Tibial nerve (tissue), 4 donors: Measurements from ENCODE around the gene PRDM1. TPM values are rescaled to one million over a fixed set of nuclear protein-coding genes. Genes with fewer than 3 reads are reported as not detected.
"Not testable (repeated sequence)": the region's sequence is repeated elsewhere in the genome, so short reads cannot be mapped to it uniquely, and the experiment has no call there.

ENCODE experiments used
- DNase-seq, 2 donors: peaks; one replicate each; pipeline ENCODE4 v3.0.0-alpha.2; 2019; ENCODE audit warnings: low spot score in 2 of 2
- H3K27ac ChIP-seq, 4 donors: fragments of 200-600 bp; sonication (generic) in 3 of 4; one replicate each; pipeline ENCODE4 v1.5.1; 2017 to 2019; ENCODE audit warnings: mild to moderate bottlenecking in 1 of 4
- H3K27me3 ChIP-seq, 2 donors: fragments of 200-600 bp; sonication (generic) in 1 of 2; one replicate each; pipeline versions ENCODE4 v1.5.1 to v1.6.0; 2017 to 2019
- H3K36me3 ChIP-seq, 3 donors: fragments of 200-600 bp; sonication (generic); one replicate each; pipeline ENCODE4 v1.5.1; 2018 to 2019
- H3K4me1 ChIP-seq, 4 donors: fragments of 200-600 bp; sonication (generic) in 3 of 4; one replicate each; pipeline ENCODE4 v1.5.1; 2017 to 2019
- H3K4me3 ChIP-seq, 4 donors: fragments of 200-600 bp; sonication (generic) in 3 of 4; one replicate each; pipeline ENCODE4 v1.5.1; 2017 to 2019; ENCODE audit warnings: mild to moderate bottlenecking in 1 of 4, moderate library complexity in 1 of 4
- H3K9me3 ChIP-seq, 4 donors: fragments of 200-600 bp; sonication (generic) in 3 of 4; one replicate each; pipeline ENCODE4 v1.5.1; 2017 to 2019
- EP300 ChIP-seq, 2 donors: sonication (generic); formaldehyde crosslinking; IDR thresholded peaks; one replicate each; pipeline ENCODE4 v1.6.1; 2017; ENCODE audit warnings: antibody characterized with exemption in 2 of 2, mild to moderate bottlenecking in 1 of 2
- POLR2A ChIP-seq, 2 donors: fragments of 450-650 bp; IDR thresholded peaks; one replicate each; pipeline ENCODE4 v1.6.1; 2017; ENCODE audit warnings: antibody characterized with exemption in 2 of 2, mild to moderate bottlenecking in 2 of 2, moderate library complexity in 2 of 2
- WGBS, 2 donors: methylation state at CpG; one replicate each; pipeline ENCODE4 v1.1.5; 2018; 5-methylcytosine and 5-hydroxymethylcytosine counted together
- total RNA-seq, 4 donors: library from RNA; depleted of rRNA; stranded (reverse); fragments of >200 nt; gene quantifications; one replicate each; pipeline ENCODE4 v1.1.0, GENCODE V29; 2016
- TF ChIP-seq, protein P1 (sequence below), 5 experiments: fragments of 200-600 bp in 3 of 5; fragments of 450-650 bp in 2 of 5; sonication (generic) in 3 of 5; IDR thresholded peaks; one replicate each; pipeline ENCODE4 v1.5.1; 2016 to 2019; ENCODE audit warnings: antibody characterized with exemption in 5 of 5, mild to moderate bottlenecking in 3 of 5, moderate library complexity in 2 of 5

The PRDM1 gene
- total RNA-seq, 4 donors from 2014 or later = 2.1 to 17.3 (median 5.6) TPM

DNA sequence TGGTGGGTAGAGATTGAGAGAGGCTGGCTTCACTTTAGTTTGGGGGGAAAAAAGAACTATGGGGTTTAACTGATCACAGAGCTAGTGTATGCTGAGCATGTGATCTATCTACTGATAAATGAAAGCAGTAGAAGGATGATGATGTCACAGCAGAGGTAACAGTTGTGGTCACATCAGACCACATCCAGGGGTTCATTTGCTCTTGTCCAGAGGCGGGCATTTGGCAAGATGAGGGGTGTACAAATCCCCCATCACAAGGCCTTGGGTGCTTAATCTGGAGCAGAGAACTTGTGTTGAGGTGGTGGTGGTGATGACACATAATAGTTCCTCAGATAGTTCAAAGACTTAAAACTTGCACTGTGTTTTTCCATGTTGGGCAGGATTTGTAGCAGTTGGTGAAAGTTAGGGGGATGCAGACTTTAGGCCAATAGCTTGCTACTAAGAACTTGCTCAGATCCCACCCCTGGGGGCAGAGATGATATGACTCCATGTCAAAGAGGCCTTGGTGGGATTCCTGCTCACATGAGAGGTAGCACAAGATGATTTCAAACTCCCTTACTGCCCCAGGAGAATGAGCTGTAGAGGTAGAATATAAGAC, 63.4 kb downstream of the PRDM1 start:
- TF ChIP-seq, protein P1, sequence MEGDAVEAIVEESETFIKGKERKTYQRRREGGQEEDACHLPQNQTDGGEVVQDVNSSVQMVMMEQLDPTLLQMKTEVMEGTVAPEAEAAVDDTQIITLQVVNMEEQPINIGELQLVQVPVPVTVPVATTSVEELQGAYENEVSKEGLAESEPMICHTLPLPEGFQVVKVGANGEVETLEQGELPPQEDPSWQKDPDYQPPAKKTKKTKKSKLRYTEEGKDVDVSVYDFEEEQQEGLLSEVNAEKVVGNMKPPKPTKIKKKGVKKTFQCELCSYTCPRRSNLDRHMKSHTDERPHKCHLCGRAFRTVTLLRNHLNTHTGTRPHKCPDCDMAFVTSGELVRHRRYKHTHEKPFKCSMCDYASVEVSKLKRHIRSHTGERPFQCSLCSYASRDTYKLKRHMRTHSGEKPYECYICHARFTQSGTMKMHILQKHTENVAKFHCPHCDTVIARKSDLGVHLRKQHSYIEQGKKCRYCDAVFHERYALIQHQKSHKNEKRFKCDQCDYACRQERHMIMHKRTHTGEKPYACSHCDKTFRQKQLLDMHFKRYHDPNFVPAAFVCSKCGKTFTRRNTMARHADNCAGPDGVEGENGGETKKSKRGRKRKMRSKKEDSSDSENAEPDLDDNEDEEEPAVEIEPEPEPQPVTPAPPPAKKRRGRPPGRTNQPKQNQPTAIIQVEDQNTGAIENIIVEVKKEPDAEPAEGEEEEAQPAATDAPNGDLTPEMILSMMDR (IDR thresholded peaks at IDR 0.05) = no peak
- TF ChIP-seq POLR2A (IDR thresholded peaks at IDR 0.05) (no peak), EP300 (IDR thresholded peaks at IDR 0.05) (no peak)
- DNase-seq = no peak
- no peak overlapping the region for H3K4me3 ChIP-seq
- no peaks in the 10 kb centered on the region for H3K27me3 ChIP-seq
- no peaks in the 10 kb centered on the region for H3K4me1 ChIP-seq
- WGBS, 2 donors = 87 to 91% methylated on average over 1 of the region's 1 CpG
- H3K9me3 ChIP-seq = no peaks in the 10 kb centered on the region
- no peak overlapping the region for H3K27ac ChIP-seq
- no peaks in the 10 kb centered on the region for H3K36me3 ChIP-seq

DNA sequence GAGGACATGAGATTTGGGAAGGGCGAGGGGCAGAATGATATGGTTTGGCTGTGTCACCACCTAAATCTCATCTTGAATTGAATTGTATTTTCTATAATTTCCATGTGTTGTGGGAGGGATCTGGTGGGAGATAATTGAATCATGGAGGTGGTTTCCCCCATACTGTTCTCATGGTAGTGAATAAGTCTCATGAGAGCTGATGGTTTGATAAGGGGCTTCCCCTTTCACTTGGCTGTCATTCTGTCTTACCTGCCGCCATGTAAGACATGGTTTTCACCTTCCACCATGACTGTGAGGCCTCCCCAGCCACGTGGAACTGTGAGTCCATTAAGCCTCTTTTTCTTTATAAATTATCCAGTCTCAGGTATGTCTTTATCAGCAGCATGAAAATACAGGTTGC, 66.3 kb downstream of the PRDM1 start:
- not testable (repeated sequence) for H3K9me3 ChIP-seq, DNase-seq, H3K4me1 ChIP-seq, H3K4me3 ChIP-seq, H3K27ac ChIP-seq, H3K27me3 ChIP-seq, H3K36me3 ChIP-seq
- 84 to 86% methylated on average over 3 of the region's 3 CpGs for WGBS, 2 donors

DNA sequence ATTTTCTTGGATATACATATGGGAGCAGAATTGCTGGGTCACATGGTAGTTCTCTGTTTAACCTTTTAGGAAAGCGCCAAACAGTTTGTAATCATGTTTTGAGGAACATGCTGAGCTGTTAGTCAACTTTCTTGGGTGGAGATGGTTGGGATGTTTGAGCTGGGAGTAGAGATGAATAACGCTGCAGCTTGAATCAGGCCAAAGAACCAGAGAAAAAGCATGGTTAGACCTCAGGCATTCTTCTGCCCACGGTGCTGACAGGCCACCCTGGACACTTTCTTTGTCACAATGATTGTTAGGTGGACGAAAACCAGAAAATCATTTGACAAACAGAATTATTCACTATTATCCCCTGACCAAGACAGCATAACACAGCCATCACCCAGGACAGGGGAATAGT, 66.8 kb downstream of the PRDM1 start:
- Histone ChIP-seq H3K36me3 (no peaks in the 10 kb centered on the region), H3K27me3 (no peaks in the 10 kb centered on the region), H3K4me3 (no peak overlapping the region), H3K27ac (no peak overlapping the region), H3K4me1 (peaks cover 0 to 5% (median 0%) of the 10 kb centered on the region in 4 donors), H3K9me3 (no peaks in the 10 kb centered on the region)
- no peak for DNase-seq
- TF ChIP-seq, protein P1 (IDR thresholded peaks at IDR 0.05) = no peak
- no peak for TF ChIP-seq EP300 (IDR thresholded peaks at IDR 0.05)
- TF ChIP-seq POLR2A (IDR thresholded peaks at IDR 0.05) = no peak
- 82 to 89% methylated on average over 4 of the region's 4 CpGs for WGBS, 2 donors

DNA sequence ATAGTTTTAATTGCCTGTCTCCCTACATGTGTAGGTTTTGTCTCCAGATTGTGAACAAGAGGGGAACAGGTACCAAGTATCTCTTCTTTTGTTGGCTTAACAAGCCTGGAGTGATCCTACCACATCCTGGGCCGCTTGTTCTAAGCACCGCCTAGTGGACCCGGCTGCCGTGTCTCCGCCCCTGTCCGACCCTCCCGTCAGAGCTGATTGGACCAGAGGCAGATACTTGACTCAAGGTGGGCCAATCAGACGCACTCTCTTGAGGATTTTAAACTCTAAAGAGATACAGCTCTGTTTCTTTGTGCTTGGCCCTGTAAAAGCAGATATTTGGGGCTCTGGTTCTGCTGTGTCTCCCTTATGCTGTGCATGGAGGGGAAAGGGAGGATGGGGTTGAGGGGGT, 68.2 kb downstream of the PRDM1 start:
- no peak overlapping the region for H3K27ac ChIP-seq
- H3K4me1 ChIP-seq = peaks cover 0 to 5% (median 0%) of the 10 kb centered on the region in 4 donors
- no peak for DNase-seq
- WGBS, 2 donors = 94 to 97% methylated on average over 8 of the region's 8 CpGs
- H3K36me3 ChIP-seq = no peaks in the 10 kb centered on the region
- TF ChIP-seq, protein P1 (IDR thresholded peaks at IDR 0.05) = no peak
- TF ChIP-seq EP300 (IDR thresholded peaks at IDR 0.05) (no peak), POLR2A (IDR thresholded peaks at IDR 0.05) (no peak)
- H3K27me3 ChIP-seq = no peaks in the 10 kb centered on the region
- H3K4me3 ChIP-seq = no peak overlapping the region
- H3K9me3 ChIP-seq = no peaks in the 10 kb centered on the region

DNA sequence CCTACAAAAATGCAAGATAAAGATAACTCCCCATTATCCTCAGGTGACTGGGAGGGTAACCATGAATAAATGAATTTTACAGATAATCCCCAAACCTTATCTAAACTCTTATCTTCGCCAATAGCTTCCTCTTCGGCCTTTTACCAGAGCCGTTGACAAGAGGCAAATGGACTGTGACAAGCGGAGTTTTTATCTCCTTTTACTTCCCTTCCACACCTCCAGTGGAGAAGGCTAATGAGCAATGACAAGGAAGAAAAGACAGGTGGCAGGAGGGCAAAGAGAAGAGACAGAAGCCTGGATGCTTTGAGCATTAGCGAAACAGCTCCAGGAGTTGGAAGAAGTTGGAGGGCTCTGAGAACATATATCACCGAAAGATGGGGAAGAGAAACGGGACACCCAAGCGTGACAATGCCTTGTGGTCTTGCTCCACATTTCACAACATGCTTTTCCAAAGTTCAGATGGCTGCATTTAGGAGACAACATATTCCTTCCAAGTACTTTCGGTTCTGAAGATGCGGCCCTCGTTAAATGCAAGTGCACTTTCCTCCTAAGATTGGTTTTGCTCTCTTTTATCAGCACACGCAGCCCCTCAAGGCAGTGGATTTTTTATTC, 69.2 kb downstream of the PRDM1 start:
- DNase-seq = no peak
- Histone ChIP-seq H3K36me3 (no peaks in the 10 kb centered on the region), H3K9me3 (no peaks in the 10 kb centered on the region), H3K27me3 (no peaks in the 10 kb centered on the region), H3K4me1 (peaks cover 0 to 5% (median 0%) of the 10 kb centered on the region in 4 donors), H3K27ac (no peak overlapping the region), H3K4me3 (no peak overlapping the region)
- TF ChIP-seq EP300 (IDR thresholded peaks at IDR 0.05) = no peak
- TF ChIP-seq POLR2A (IDR thresholded peaks at IDR 0.05) = no peak
- TF ChIP-seq, protein P1 (IDR thresholded peaks at IDR 0.05) = no peak
- WGBS, 2 donors = 88 to 89% methylated on average over 12 of the region's 12 CpGs
